Activated B cell treated with CpG ODN at 0.5 μM for 24 hours (primary cell): Measurements from ENCODE around the gene GRID2. TPM values are rescaled to one million over a fixed set of nuclear protein-coding genes. Genes with fewer than 3 reads are reported as not detected.

Experiments
- ATAC-seq: fragments of 200-7000 bp; cut with Tn5 transposase; one replicate; pipeline ENCODE4 v1.10.0; 2021; ENCODE audit warnings: low read depth, mild to moderate bottlenecking, moderate library complexity
- CTCF ChIA-PET: fragments of 350-600 bp; sonication (Branson Sonifier 250); formaldehyde crosslinking; loops from one replicate; lab custom pipeline; 2021; ENCODE audit warnings: antibody characterized with exemption; lab: Charles Lee
- POLR2A ChIA-PET: fragments of 350-600 bp; sonication (Branson Sonifier 250); formaldehyde crosslinking; loops from one replicate; lab custom pipeline; 2021; ENCODE audit warnings: antibody characterized with exemption; lab: Charles Lee
- DNase-seq: peaks from one replicate; pipeline ENCODE4 v3.0.0; 2022
- H3K27ac Mint-ChIP-seq: one replicate; pipeline ENCODE4 v1.8.0; 2020; ENCODE audit warnings: mixed read lengths
- H3K27me3 Mint-ChIP-seq: one replicate; pipeline ENCODE4 v1.8.0; 2021; ENCODE audit warnings: mixed read lengths
- H3K36me3 Mint-ChIP-seq: one replicate; pipeline ENCODE4 v1.8.0; 2021; ENCODE audit warnings: low read depth, mixed read lengths
- H3K4me1 Mint-ChIP-seq: one replicate; pipeline ENCODE4 v1.8.0; 2021; ENCODE audit warnings: mixed read lengths
- H3K4me3 Mint-ChIP-seq: one replicate; pipeline ENCODE4 v1.8.0; 2020; ENCODE audit warnings: mild to moderate bottlenecking, mixed read lengths
- H3K9me3 Mint-ChIP-seq: one replicate; pipeline ENCODE4 v1.8.0; 2020; ENCODE audit warnings: mixed read lengths
- intact Hi-C: fragments of 100-400 bp; cut with micrococcal nuclease; formaldehyde crosslinking; loops from one replicate; pipeline ENCODE4 v1.15.1; 2024
- total RNA-seq: library from RNA; stranded (reverse); gene quantifications from 2 replicates; pipeline ENCODE4 v1.2.3, GENCODE V29; 2022
- TF ChIP-seq, protein P1 (sequence below): fragments of 200-600 bp; IDR thresholded peaks from one replicate; pipeline ENCODE4 v1.8.0; 2022; ENCODE audit warnings: antibody characterized with exemption, mild to moderate bottlenecking

GRID2 gene
- total RNA-seq, 1 donor from 2014 or later: not detected

DNA sequence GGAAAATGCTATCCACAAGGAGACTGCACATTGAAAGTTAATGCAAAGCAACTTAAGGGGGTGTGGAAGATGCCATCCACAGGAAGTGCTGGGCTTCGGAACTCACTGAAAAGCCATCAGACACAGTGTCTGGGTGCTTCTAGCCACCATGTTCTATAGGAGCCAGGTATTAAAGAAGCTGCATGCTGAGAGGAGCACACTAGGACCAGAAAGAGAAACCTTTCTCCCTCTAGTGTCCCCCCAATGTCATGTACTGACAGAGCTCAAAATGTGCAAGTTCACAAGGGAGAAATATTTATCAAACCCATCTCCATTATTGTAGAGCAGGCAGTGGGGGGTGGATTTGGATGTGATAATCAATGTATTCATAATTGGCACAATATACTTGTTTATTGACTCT lies 510.9 kb downstream of the GRID2 start:
- ATAC-seq (no peak), DNase-seq (no peak)
- POLR2A ChIA-PET: no interaction called here
- H3K4me1 Mint-ChIP-seq: no peaks in the 10 kb centered on the region
- H3K4me3 Mint-ChIP-seq: no peak overlapping the region
- no peaks in the 10 kb centered on the region for H3K36me3 Mint-ChIP-seq
- H3K9me3 Mint-ChIP-seq: no peaks in the 10 kb centered on the region
- intact Hi-C loops: no loop called here
- TF ChIP-seq, protein P1, sequence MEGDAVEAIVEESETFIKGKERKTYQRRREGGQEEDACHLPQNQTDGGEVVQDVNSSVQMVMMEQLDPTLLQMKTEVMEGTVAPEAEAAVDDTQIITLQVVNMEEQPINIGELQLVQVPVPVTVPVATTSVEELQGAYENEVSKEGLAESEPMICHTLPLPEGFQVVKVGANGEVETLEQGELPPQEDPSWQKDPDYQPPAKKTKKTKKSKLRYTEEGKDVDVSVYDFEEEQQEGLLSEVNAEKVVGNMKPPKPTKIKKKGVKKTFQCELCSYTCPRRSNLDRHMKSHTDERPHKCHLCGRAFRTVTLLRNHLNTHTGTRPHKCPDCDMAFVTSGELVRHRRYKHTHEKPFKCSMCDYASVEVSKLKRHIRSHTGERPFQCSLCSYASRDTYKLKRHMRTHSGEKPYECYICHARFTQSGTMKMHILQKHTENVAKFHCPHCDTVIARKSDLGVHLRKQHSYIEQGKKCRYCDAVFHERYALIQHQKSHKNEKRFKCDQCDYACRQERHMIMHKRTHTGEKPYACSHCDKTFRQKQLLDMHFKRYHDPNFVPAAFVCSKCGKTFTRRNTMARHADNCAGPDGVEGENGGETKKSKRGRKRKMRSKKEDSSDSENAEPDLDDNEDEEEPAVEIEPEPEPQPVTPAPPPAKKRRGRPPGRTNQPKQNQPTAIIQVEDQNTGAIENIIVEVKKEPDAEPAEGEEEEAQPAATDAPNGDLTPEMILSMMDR: no peak
- no peak overlapping the region for H3K27ac Mint-ChIP-seq
- no peaks in the 10 kb centered on the region for H3K27me3 Mint-ChIP-seq
- CTCF ChIA-PET: no interaction called here

DNA sequence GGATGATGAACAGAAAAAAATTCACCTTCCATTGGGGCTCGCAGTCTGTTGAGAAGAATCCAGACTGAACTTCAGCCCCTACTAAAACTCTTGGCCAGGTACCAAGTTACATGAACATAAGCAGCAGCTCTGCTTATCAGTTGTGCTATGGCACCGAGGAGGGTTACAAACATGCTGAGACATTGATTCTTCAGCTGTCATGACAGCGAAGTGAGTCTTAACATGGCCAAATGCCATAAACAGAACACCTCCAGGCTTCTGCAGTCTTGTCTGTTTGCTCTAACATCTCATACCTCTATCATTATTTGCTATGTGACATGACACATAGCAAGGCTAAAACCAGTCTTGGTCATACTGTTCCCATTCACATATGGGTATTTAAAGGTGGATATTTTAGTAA lies 521.5 kb downstream of the GRID2 start:
- DNase-seq (no peak), ATAC-seq (no peak)
- TF ChIP-seq, protein P1: no peak
- peaks cover 2% of the 10 kb centered on the region for H3K9me3 Mint-ChIP-seq
- no peaks in the 10 kb centered on the region for H3K36me3 Mint-ChIP-seq
- no peak overlapping the region for H3K4me3 Mint-ChIP-seq
- no peaks in the 10 kb centered on the region for H3K27me3 Mint-ChIP-seq
- CTCF ChIA-PET: no interaction called here
- POLR2A ChIA-PET: no interaction called here
- intact Hi-C loops: no loop called here
- no peaks in the 10 kb centered on the region for H3K4me1 Mint-ChIP-seq
- no peak overlapping the region for H3K27ac Mint-ChIP-seq

DNA sequence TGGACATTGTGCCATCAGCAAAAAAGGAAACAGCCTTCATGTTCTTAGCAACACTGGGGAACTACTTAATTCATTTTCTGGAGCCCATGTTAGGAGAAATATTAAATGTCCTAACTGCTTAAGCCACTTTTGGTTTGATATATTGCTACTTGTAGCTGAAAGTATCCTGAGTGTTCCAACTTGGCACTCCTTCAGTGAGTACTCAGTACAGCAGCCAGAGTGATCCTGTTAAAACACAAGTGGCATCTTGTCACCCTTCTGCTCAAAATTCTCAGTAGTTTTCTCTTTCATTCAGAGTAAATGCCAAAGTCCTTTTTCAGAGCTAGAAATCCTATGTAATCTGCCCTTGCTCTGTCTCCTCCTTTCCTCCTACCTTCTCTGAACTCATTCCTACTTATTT lies 522.0 kb downstream of the GRID2 start:
- Mint-ChIP-seq H3K9me3 (peaks cover 2% of the 10 kb centered on the region), H3K36me3 (no peaks in the 10 kb centered on the region), H3K27ac (no peak overlapping the region), H3K4me1 (no peaks in the 10 kb centered on the region), H3K4me3 (no peak overlapping the region), H3K27me3 (no peaks in the 10 kb centered on the region)
- ATAC-seq: no peak
- no peak for DNase-seq
- POLR2A ChIA-PET: no interaction called here
- CTCF ChIA-PET: no interaction called here
- TF ChIP-seq, protein P1: no peak
- intact Hi-C loops: no loop called here

DNA sequence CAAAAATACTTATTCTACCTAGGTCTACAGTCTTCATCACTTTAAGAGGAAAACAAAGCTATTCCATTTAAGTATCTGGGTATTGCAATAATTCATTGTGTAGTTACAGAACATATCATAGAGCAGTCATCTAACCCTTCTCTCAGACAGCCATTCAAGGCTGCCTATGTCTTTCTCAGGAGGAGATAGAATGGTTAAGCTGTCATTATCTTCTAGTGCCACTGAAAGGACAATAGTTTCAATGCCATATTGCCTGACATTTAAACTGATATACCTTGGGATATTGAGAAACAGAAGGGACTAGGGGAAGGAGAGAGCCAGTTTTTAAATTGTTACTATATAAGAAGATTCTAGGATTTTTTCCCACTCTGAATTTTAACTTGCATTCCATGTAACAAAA lies 527.0 kb downstream of the GRID2 start:
- DNase-seq (no peak), ATAC-seq (no peak)
- Mint-ChIP-seq H3K4me1 (no peaks in the 10 kb centered on the region), H3K36me3 (no peaks in the 10 kb centered on the region), H3K27me3 (no peaks in the 10 kb centered on the region), H3K27ac (no peak overlapping the region), H3K4me3 (no peak overlapping the region), H3K9me3 (no peaks in the 10 kb centered on the region)
- CTCF ChIA-PET: no interaction called here
- TF ChIP-seq, protein P1: no peak
- intact Hi-C loops: no loop called here
- POLR2A ChIA-PET: no interaction called here

DNA sequence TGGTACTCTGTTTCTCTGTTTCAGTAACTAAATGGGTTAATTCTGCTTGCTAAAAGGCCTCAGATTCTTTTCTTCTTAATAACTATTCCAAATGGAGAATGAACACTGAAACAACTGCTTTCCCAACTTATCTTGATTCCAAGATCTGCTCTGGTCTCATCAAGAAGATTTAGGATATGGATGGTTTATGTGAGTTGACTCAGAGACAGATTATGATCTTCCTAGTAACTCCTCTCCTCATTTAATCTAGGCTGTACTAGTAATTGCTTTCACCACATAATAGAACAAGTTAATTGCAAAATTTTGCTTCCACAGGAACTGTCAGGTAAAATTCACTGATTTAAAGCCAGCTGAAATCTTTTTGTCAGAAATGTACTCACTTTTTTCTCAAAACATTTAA lies 537.1 kb downstream of the GRID2 start:
- Mint-ChIP-seq H3K27ac (no peak overlapping the region), H3K9me3 (no peaks in the 10 kb centered on the region), H3K36me3 (no peaks in the 10 kb centered on the region), H3K4me1 (no peaks in the 10 kb centered on the region), H3K4me3 (no peak overlapping the region), H3K27me3 (no peaks in the 10 kb centered on the region)
- ChIA-PET CTCF (no interaction called here), POLR2A (no interaction called here)
- no peak for DNase-seq
- TF ChIP-seq, protein P1: no peak
- intact Hi-C loops: no loop called here
- ATAC-seq: no peak
